H1 (cell line): ENCODE measurements around the gene ANGPTL2. TPM values are rescaled to one million over a fixed set of nuclear protein-coding genes. Genes with fewer than 3 reads are reported as not detected.

ENCODE experiments used
- CTCF ChIA-PET: fragments of 300-600 bp; sonication (Branson Sonifier 250); formaldehyde crosslinking; loops from one replicate; lab custom pipeline; 2021; ENCODE audit not compliant: partially characterized antibody; lab: Charles Lee
- POLR2A ChIA-PET: fragments of 300-600 bp; sonication (Branson Sonifier 250); formaldehyde crosslinking; loops from one replicate; lab custom pipeline; 2021; ENCODE audit warnings: inconsistent platforms; ENCODE audit not compliant: partially characterized antibody; lab: Charles Lee
- DNase-seq, 2 experiments: peaks; one replicate each; pipeline versions ENCODE4 v3.0.0 to v3.0.0-alpha.2; 2010 to 2022; ENCODE audit warnings: low spot score in 2 of 2, low read depth in 1 of 2, mixed read lengths in 1 of 2
- FAIRE-seq: peaks from 2 replicates; lab custom pipeline; 2011; peaks lifted over from hg19 to GRCh38; lab: Jason Lieb, UNC
- H2AFZ ChIP-seq: 2 replicates; pipeline ENCODE4 v1.8.1; 2012; ENCODE audit warnings: low read length, inconsistent platforms
- H2AK5ac ChIP-seq: 2 replicates; pipeline ENCODE4 v1.6.1; 2013; ENCODE audit warnings: low read depth, low read length
- H2BK120ac ChIP-seq: replicated peaks from 2 replicates; pipeline ENCODE3; 2013; ENCODE audit warnings: low read depth, low read length, inconsistent platforms
- H2BK12ac ChIP-seq: 2 replicates; pipeline ENCODE4 v1.6.1; 2013; ENCODE audit warnings: low read depth, low read length
- H2BK15ac ChIP-seq: 2 replicates; pipeline ENCODE4 v1.6.1; 2013; ENCODE audit warnings: low read length
- H2BK20ac ChIP-seq: 2 replicates; pipeline ENCODE4 v1.6.1; 2013; ENCODE audit warnings: low read length
- H2BK5ac ChIP-seq: 2 replicates; pipeline ENCODE4 v1.6.1; 2013; ENCODE audit warnings: low read depth, low read length
- H3K14ac ChIP-seq: 2 replicates; pipeline ENCODE4 v1.6.1; 2013; ENCODE audit warnings: inconsistent platforms; ENCODE audit not compliant: insufficient read length
- H3K18ac ChIP-seq: 2 replicates; pipeline ENCODE4 v1.6.1; 2013; ENCODE audit warnings: low read length; ENCODE audit errors: extremely low read depth
- H3K23ac ChIP-seq: 2 replicates; pipeline ENCODE4 v1.6.1; 2013; ENCODE audit warnings: inconsistent platforms; ENCODE audit not compliant: insufficient read length
- H3K23me2 ChIP-seq: 2 replicates; pipeline ENCODE4 v1.6.1; 2013; ENCODE audit warnings: low read depth, low read length
- H3K27ac ChIP-seq: 2 replicates; pipeline ENCODE4 v1.6.1; 2011; ENCODE audit warnings: low read depth, low read length, inconsistent platforms
- H3K27me3 ChIP-seq, 4 experiments: replicated peaks in 1 of 4; 1 replicate in 1 of 4; 2 replicates in 3 of 4; pipeline versions ENCODE4 v1.6.1 to v1.8.1; 2011 to 2013; ENCODE audit warnings: low read length in 3 of 4, mild to moderate bottlenecking in 3 of 4, inconsistent platforms in 2 of 4, mixed read lengths in 2 of 4, moderate library complexity in 1 of 4; ENCODE audit not compliant: control insufficient read depth in 3 of 4, insufficient read depth in 3 of 4; ENCODE audit errors: extremely low read depth in 1 of 4
- H3K36me3 ChIP-seq, 4 experiments: 2 replicates each; pipeline versions ENCODE4 v1.6.1 to v1.8.1; 2011 to 2013; ENCODE audit warnings: mild to moderate bottlenecking in 4 of 4, low read length in 3 of 4, moderate library complexity in 2 of 4, control low read depth in 1 of 4, inconsistent platforms in 1 of 4; ENCODE audit not compliant: insufficient read depth in 4 of 4, control insufficient read depth in 2 of 4
- H3K4ac ChIP-seq: replicated peaks from 2 replicates; pipeline ENCODE3; 2013; ENCODE audit warnings: low read length, low read depth, mixed read lengths, inconsistent platforms; ENCODE audit not compliant: insufficient read length
- H3K4me1 ChIP-seq, 4 experiments: replicated peaks in 1 of 4; 1 replicate in 1 of 4; 2 replicates in 3 of 4; pipeline versions ENCODE4 v1.6.1 to v1.8.1; 2011 to 2013; ENCODE audit warnings: low read length in 3 of 4, inconsistent platforms in 2 of 4, mixed read lengths in 1 of 4; ENCODE audit not compliant: insufficient read depth in 4 of 4, control insufficient read depth in 3 of 4
- H3K4me2 ChIP-seq, 2 experiments: 2 replicates each; pipeline versions ENCODE4 v1.6.1 to v1.8.1; 2011 to 2013; ENCODE audit warnings: low read depth in 2 of 2, low read length in 2 of 2, control low read depth in 1 of 2, inconsistent platforms in 1 of 2, mild to moderate bottlenecking in 1 of 2; ENCODE audit not compliant: insufficient read depth in 1 of 2
- H3K4me3 ChIP-seq, 4 experiments: fragments of 200-600, 300-600 bp in 1 of 4; sonication (generic), shearing (Covaris generic), sonication (Bioruptor Twin) in 1 of 4; 2 replicates each; pipeline versions ENCODE4 v1.5.1 to v1.8.1; 2011 to 2016; ENCODE audit warnings: low read length in 4 of 4, low read depth in 3 of 4, control low read depth in 2 of 4, inconsistent platforms in 2 of 4, mild to moderate bottlenecking in 2 of 4, mixed read lengths in 1 of 4, moderate library complexity in 1 of 4; ENCODE audit not compliant: insufficient read depth in 2 of 4; ENCODE audit errors: extremely low read depth in 1 of 4
- H3K56ac ChIP-seq: replicated peaks from 2 replicates; pipeline ENCODE3; 2013; ENCODE audit warnings: low read depth, mild to moderate bottlenecking, mixed read lengths, low read length, inconsistent platforms; ENCODE audit not compliant: insufficient read length
- H3K79me1 ChIP-seq: 2 replicates; pipeline ENCODE4 v1.6.1; 2013; ENCODE audit warnings: low read depth, low read length, control low read depth
- H3K79me2 ChIP-seq, 2 experiments: 2 replicates each; pipeline versions ENCODE4 v1.6.1 to v1.8.1; 2012 to 2013; ENCODE audit warnings: low read length in 2 of 2, mild to moderate bottlenecking in 2 of 2, inconsistent platforms in 1 of 2; ENCODE audit not compliant: insufficient read depth in 2 of 2, control insufficient read depth in 1 of 2
- H3K9ac ChIP-seq, 4 experiments: replicated peaks in 1 of 4; 1 replicate in 1 of 4; 2 replicates in 3 of 4; pipeline versions ENCODE4 v1.6.1 to v1.8.1; 2011 to 2013; ENCODE audit warnings: low read depth in 3 of 4, low read length in 3 of 4, control low read depth in 2 of 4, mild to moderate bottlenecking in 2 of 4, moderate library complexity in 2 of 4, inconsistent platforms in 1 of 4; ENCODE audit errors: extremely low read depth in 1 of 4
- H3K9me3 ChIP-seq, 2 experiments: 2 replicates each; pipeline versions ENCODE4 v1.6.1 to v1.8.1; 2012 to 2013; ENCODE audit warnings: mild to moderate bottlenecking in 2 of 2, moderate library complexity in 2 of 2, control low read depth in 1 of 2, inconsistent platforms in 1 of 2, low read depth in 1 of 2, low read length in 1 of 2, mixed read lengths in 1 of 2; ENCODE audit not compliant: insufficient read depth in 2 of 2
- H4K20me1 ChIP-seq, 2 experiments: replicated peaks in 1 of 2; 2 replicates each; pipeline versions ENCODE3 to v1.8.1; 2011 to 2013; ENCODE audit warnings: inconsistent platforms in 2 of 2, low read length in 2 of 2, mild to moderate bottlenecking in 1 of 2; ENCODE audit not compliant: insufficient read depth in 2 of 2, control insufficient read depth in 1 of 2
- H4K5ac ChIP-seq: 2 replicates; pipeline ENCODE4 v1.6.1; 2013; ENCODE audit warnings: low read length, low read depth, mixed read lengths, inconsistent platforms; ENCODE audit not compliant: insufficient read length
- H4K8ac ChIP-seq: 2 replicates; pipeline ENCODE4 v1.8.0; 2013; ENCODE audit warnings: mild to moderate bottlenecking, moderate library complexity, low read length, inconsistent platforms; ENCODE audit not compliant: insufficient read depth; ENCODE audit errors: extremely low read depth
- H4K91ac ChIP-seq: replicated peaks from 2 replicates; pipeline ENCODE3; 2013; ENCODE audit warnings: low read length, mixed read lengths, inconsistent platforms; ENCODE audit not compliant: insufficient read length
- CHD1 ChIP-seq: IDR thresholded peaks from 2 replicates; pipeline ENCODE4 v1.6.1; 2012; ENCODE audit warnings: low read depth, low read length, improper control_type of control experiment
- E2F6 ChIP-seq: IDR thresholded peaks from 2 replicates; pipeline ENCODE4 v1.6.1; 2012; ENCODE audit warnings: inconsistent platforms
- EP300 ChIP-seq, 2 experiments: IDR thresholded peaks; 1 replicate in 1 of 2; 2 replicates in 1 of 2; pipeline ENCODE4 v1.6.1; 2011 to 2012; ENCODE audit warnings: low read depth in 2 of 2, low read length in 2 of 2, mild to moderate bottlenecking in 2 of 2, borderline replicate concordance in 1 of 2, inconsistent platforms in 1 of 2, moderate library complexity in 1 of 2
- JUN ChIP-seq: IDR thresholded peaks from 2 replicates; pipeline ENCODE4 v1.6.1; 2011; ENCODE audit warnings: low read depth, mild to moderate bottlenecking, improper control_type of control experiment, low read length
- KDM1A ChIP-seq: fragments of 200-600, 300-600 bp; sonication (generic); IDR thresholded peaks from 2 replicates; pipeline ENCODE4 v1.7.1; 2016; ENCODE audit warnings: mild to moderate bottlenecking, low read length, borderline replicate concordance
- KDM4A ChIP-seq: IDR thresholded peaks from one replicate; pipeline ENCODE4 v1.7.1; 2012; ENCODE audit warnings: low read depth, mild to moderate bottlenecking, moderate library complexity, low read length, inconsistent platforms; ENCODE audit not compliant: severe bottlenecking
- RBBP5 ChIP-seq: IDR thresholded peaks from 2 replicates; pipeline ENCODE4 v1.7.1; 2012; ENCODE audit warnings: low read depth, mild to moderate bottlenecking, inconsistent platforms, low read length, moderate library complexity, borderline replicate concordance
- RNF2 ChIP-seq: fragments of 200-900, 300-1000 bp; sonication (generic); IDR thresholded peaks from 2 replicates; pipeline ENCODE4 v1.7.1; 2016; ENCODE audit warnings: borderline replicate concordance, low read depth, mild to moderate bottlenecking, antibody characterized with exemption, low read length; ENCODE audit not compliant: poor library complexity, severe bottlenecking; ENCODE audit errors: missing control alignments
- TEAD4 ChIP-seq: IDR thresholded peaks from 2 replicates; pipeline ENCODE4 v1.6.1; 2012; ENCODE audit warnings: low read depth, low read length, inconsistent platforms, mixed read lengths
- WGBS, 2 experiments: shearing (Covaris generic) in 1 of 2; methylation state at CpG; one replicate each; pipeline versions ENCODE4 v1.1.6 to v1.1.7; 2013 to 2015; ENCODE audit warnings: low lambda C conversion rate in 2 of 2, mixed read lengths in 2 of 2, inconsistent platforms in 1 of 2, low coverage in 1 of 2, missing lambda C conversion rate in 1 of 2; ENCODE audit not compliant: insufficient replicate concordance in 2 of 2, insufficient coverage in 1 of 2, insufficient read length in 1 of 2; ENCODE audit errors: extremely low coverage in 1 of 2, missing lambda C conversion rate in 1 of 2; 5-methylcytosine and 5-hydroxymethylcytosine counted together
- polyA plus RNA-seq, 7 experiments: library from polyadenylated mRNA; depleted of rRNA in 3 of 7; stranded (reverse) in 5 of 7; unstranded in 2 of 7; fragments of >200 nt in 5 of 7; fragments of 200-250 nt in 2 of 7; gene quantifications; 1 replicate in 5 of 7; 2 replicates in 1 of 7; 4 replicates in 1 of 7; pipeline versions ENCODE4 v1.2.1 to v1.2.3, GENCODE V29; 2011 to 2013; ENCODE audit warnings: missing spikeins in 2 of 7, mixed read lengths in 2 of 7
- total RNA-seq: library from RNA; stranded (reverse); fragmentation: NEBNext Ultra II Directional; extraction: Animal tissue kit (Norgen Biotek cat#: 25700); gene quantifications from 2 replicates; pipeline ENCODE4 v1.2.1, GENCODE V29; 2021
- TF ChIP-seq, protein P1 (sequence below), 3 experiments: IDR thresholded peaks; 1 replicate in 2 of 3; 2 replicates in 1 of 3; pipeline versions ENCODE4 v1.5.1 to v1.6.1; 2011; ENCODE audit warnings: low read length in 3 of 3, mild to moderate bottlenecking in 3 of 3, inconsistent platforms in 2 of 3, low read depth in 1 of 3, moderate library complexity in 1 of 3; ENCODE audit not compliant: insufficient read depth in 1 of 3; ENCODE audit errors: control extremely low read depth in 1 of 3

ANGPTL2 gene
- total and polyA plus RNA-seq, 2 of the 8 experiments (the other 6 are each of a cell fraction or from before 2014, with no cell fraction given), result 9.0 to 10.6 TPM

GRCh38 chr9:127078336-127078735, 44.1 kb downstream of the ANGPTL2 start:
- POLR2A ChIA-PET, result no interaction called here
- Histone ChIP-seq H3K27ac (no peak overlapping the region), H3K18ac (no peak overlapping the region)
- TF ChIP-seq TEAD4 (no peak), JUN (no peak), E2F6 (no peak), CHD1 (no peak), EP300 (IDR thresholded peaks at IDR 0.05; ENCODE audit: borderline replicate concordance in 1 of 2, low read depth in 2 of 2, low read length in 2 of 2) (no peak), RBBP5 (no peak), KDM1A (no peak), KDM4A (no peak), RNF2 (no peak)
- TF ChIP-seq, protein P1, sequence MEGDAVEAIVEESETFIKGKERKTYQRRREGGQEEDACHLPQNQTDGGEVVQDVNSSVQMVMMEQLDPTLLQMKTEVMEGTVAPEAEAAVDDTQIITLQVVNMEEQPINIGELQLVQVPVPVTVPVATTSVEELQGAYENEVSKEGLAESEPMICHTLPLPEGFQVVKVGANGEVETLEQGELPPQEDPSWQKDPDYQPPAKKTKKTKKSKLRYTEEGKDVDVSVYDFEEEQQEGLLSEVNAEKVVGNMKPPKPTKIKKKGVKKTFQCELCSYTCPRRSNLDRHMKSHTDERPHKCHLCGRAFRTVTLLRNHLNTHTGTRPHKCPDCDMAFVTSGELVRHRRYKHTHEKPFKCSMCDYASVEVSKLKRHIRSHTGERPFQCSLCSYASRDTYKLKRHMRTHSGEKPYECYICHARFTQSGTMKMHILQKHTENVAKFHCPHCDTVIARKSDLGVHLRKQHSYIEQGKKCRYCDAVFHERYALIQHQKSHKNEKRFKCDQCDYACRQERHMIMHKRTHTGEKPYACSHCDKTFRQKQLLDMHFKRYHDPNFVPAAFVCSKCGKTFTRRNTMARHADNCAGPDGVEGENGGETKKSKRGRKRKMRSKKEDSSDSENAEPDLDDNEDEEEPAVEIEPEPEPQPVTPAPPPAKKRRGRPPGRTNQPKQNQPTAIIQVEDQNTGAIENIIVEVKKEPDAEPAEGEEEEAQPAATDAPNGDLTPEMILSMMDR (IDR thresholded peaks at IDR 0.05; ENCODE audit: control extremely low read depth in 1 of 3, insufficient read depth in 1 of 3, low read depth in 1 of 3, low read length in 3 of 3), result no peak

More at GRCh38 chr9:127078336-127078735, 44.1 kb downstream of the ANGPTL2 start:
- Histone ChIP-seq H2BK12ac (no peak overlapping the region), H2BK15ac (no peak overlapping the region), H3K4me1 (peaks cover 18 to 30% (median 23%) of the 10 kb centered on the region in 4 experiments), H3K79me2 (no peaks in the 10 kb centered on the region), H4K91ac (no peak overlapping the region), H4K5ac (no peak overlapping the region), H3K36me3 (0 out of 8 replicates have a peak, but pooled peaks cover 0 to 2% (median 0%) of the 10 kb centered on the region in 4 experiments), H4K8ac (no peak overlapping the region), H3K4ac (no peak overlapping the region), H3K9ac (no peak overlapping the region), H3K14ac (no peak overlapping the region), H2BK5ac (no peak overlapping the region), H3K23ac (no peak overlapping the region), H2BK20ac (no peak overlapping the region), H3K23me2 (no peaks in the 10 kb centered on the region), H3K9me3 (no peaks in the 10 kb centered on the region), H3K27me3 (no peaks in the 10 kb centered on the region; a peak in 1 of 7 replicates), H2AK5ac (no peak overlapping the region), H3K56ac (no peak overlapping the region), H3K79me1 (0 out of 2 replicates have a peak, but pooled peaks cover 2% of the 10 kb centered on the region), H2AFZ (no peak overlapping the region), H2BK120ac (no peak overlapping the region), H3K4me3 (no peak overlapping the region), H4K20me1 (no peaks in the 10 kb centered on the region), H3K4me2 (no peak overlapping the region)
- CTCF ChIA-PET, result interaction anchor here (0.9 to 2.4 kb wide), 4 partner anchors 18 to 138 kb away, joined by 3 to 7 read pairs (median 4); no protein-coding TSS in a partner anchor
- 91% methylated on average over 6 of the region's 6 CpGs; no CpG with 5 or more reads in 1 of the 2 experiments for WGBS, 2 experiments
- no peak for DNase-seq
- FAIRE-seq, result no peak
